GM18502 (cell line): ENCODE measurements around the gene WFIKKN1.
"Not testable (repeated sequence)": the region's sequence is repeated elsewhere in the genome, so short reads cannot be mapped to it uniquely, and the experiment has no call there.

Experiments used
- ATAC-seq: cut with Tn5 transposase; IDR thresholded peaks from one replicate; pipeline ENCODE4 v1.9.1; 2021; ENCODE audit warnings: mild to moderate bottlenecking; ENCODE audit not compliant: unreplicated experiment, poor library complexity

The WFIKKN1 gene

GRCh38 chr16:593807-594206, 37.0 kb upstream of the WFIKKN1 start:
- ATAC-seq: no peak

DNA sequence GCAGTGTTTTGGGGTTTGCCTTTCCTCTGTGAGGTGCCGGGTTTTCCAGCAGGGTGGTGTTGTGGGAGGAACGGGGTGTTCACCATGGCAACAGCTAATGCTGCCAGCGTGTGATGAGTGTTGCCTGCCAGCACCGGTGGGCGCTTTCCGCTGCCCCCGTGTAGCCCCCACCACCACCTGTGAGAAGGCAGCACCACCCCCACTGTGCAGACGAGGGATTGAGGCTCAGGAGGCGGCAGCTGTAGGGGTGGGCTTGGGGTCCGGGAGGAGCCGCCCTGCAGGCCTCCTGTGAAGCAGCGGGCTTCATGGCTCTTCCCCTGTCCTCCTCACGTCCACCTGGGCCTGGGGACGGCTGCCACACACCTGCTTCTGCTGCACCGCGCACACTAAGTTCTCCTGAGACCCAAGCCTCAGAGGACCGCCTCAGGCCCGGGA, 35.7 kb upstream of the WFIKKN1 start:
- no peak for ATAC-seq

DNA sequence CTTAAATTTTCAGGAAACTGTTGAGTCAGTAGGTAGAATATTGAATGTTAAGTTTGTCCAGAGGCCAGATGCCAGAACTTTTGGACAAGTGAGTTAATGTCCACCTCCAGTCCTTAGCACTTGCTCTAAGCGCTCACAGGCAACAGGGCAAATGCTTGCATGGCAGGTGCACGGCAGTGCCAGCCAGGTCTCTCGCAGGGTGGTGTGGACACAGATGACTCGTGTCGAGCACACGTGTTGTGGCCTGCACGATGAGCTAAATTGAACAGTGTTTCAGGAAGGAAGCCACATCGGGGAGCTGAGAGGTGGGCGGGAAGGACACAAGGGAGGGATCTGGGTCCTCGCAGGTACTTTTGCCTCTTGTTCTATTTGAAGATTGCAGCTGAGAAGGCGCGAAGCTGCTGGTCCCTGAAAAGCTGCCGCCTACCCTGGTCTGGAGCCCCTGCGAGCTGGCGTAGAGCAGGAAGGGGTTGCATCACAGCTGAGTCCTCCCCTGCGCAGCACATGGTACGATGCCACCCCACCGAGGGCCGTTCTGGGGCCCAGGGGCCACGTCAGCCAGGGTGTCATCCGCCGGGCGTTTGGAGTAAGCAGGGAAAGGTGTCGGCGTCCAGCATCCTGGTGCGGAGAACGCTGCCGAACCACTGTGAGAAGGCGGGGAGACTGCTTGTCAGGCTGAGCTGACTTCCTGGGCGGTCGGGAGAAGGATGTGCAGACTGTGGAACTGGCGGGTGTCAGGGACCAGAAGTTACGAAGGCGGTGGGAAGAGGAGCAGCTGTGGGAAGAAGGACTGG, 34.6 kb upstream of the WFIKKN1 start:
- ATAC-seq: no peak

DNA sequence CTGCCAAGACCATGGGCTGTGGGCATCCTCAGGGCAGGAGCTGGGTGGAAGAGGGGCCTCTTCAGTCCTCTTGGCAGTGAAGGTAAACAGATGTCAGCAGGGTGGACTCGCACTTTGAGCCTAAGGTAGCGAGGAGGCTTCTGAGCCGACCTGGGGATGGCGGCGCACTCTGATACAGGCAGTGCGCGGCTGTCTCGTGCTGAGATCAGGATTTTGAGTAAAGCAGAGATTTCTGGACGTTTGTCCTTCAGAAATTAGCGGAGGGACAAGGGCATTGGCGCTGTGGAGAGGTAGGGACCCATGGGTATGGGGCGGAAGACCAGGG, 34.1 kb upstream of the WFIKKN1 start:
- ATAC-seq: no peak

- not testable (repeated sequence) for ATAC-seq
Observed at GRCh38 chr16:597655-598054, 33.1 kb upstream of the WFIKKN1 start.

DNA sequence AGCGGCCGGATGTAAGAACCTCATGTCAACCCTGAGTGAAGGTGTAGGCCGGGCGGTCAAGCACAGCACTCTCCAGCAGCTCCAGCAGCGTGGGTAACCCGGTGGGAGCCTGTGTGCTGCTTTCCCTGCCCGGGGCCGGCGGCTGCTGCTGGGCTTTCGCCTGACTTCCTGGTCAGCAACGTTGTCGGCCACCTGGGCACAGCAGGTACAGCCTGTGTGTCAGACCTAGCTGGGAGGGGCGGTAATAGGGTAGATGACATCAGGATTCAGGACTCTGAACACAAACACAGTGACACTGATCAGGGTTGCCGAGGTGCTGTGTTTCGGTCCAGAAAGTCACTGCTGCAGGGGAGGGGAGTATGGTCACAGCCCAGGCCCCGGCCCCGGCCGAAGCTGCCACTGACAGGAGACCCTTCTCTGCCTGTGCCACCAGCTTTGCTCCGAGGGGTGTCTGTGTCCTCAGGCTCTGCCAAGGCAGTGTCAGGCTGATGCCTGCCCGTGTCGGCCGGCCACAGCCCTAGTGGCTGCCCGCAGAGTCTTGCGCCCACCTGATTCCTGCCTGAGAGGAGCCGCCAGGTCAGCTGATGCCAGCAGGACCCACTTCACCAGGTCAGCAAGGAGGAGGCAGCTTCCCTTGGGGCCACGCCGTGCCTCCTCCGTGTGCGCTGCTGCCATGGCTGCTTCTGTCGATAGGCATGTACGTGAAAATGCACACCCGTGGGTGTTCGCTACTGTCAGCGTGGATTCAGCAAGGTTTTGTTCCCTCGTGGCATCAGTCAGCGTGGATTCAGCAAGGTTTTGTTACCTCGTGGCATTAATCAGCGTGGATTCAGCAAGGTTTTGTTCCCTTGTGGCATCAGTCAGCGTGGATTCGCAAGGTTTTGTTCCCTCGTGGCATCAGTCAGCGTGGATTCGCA, 31.7 kb upstream of the WFIKKN1 start:
- ATAC-seq: no peak

DNA sequence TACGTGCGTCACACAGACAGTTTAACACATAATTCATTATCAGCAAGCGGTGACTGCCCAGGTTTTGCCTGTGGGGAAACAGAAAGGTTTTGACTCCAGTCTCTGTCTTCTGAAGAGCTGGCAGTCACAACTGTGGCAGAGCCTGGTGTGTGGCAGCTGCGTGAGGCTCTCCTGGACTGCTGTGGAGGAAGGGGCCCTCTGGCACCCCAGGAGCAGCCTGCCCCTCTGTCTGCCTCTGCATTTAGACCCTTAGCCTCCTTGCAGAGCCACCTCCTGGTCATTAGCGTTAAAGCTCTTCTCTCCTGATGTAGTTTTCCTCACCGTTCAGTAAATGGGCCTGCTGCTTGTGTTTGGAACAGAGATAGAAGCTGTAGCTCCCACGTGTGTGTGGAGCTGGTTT, 30.0 kb upstream of the WFIKKN1 start:
- ATAC-seq: no peak

GRCh38 chr16:603933-604332, 26.9 kb upstream of the WFIKKN1 start:
- ATAC-seq: no peak

DNA sequence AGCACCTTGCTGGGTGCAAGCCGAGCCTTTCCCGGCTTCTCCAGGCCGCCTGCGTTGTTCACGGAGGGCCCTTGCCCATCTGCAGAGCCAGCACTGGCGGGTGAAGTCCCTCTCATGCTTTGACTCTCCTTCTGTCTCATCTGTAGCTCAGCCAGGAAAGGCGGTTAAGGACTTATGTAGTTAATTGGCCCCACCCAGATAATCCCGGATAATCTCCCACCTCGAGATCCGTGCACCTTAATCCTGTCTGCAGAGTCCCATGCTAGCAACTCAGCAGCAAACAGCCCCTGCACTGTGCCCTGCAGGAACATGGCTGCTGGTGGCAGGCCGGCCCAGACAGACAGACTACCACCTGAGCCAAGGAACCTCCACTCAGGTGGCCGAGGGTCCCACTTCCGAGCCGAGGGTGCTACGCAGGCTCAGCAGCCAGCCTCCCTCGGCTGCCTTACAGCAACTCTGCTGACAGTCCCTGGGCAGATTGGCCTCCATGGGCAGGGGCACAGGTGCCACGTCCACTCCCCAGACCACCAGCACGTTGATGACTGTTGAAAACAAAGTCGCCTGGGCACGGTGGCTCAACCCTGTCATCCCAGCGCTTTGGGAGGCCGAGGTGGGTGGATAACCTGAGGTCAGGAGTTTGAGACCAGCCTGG, 24.0 kb upstream of the WFIKKN1 start:
- no peak for ATAC-seq

- no peak for ATAC-seq
Observed at GRCh38 chr16:608019-608418, 22.8 kb upstream of the WFIKKN1 start.

GRCh38 chr16:609316-609715, 21.5 kb upstream of the WFIKKN1 start:
- ATAC-seq: no peak

- no peak for ATAC-seq
Observed at GRCh38 chr16:609984-610383, 20.8 kb upstream of the WFIKKN1 start.

- no peak for ATAC-seq
Observed at GRCh38 chr16:610513-611381, 20.0 kb upstream of the WFIKKN1 start.

GRCh38 chr16:615122-615521, 15.7 kb upstream of the WFIKKN1 start:
- no peak for ATAC-seq

DNA sequence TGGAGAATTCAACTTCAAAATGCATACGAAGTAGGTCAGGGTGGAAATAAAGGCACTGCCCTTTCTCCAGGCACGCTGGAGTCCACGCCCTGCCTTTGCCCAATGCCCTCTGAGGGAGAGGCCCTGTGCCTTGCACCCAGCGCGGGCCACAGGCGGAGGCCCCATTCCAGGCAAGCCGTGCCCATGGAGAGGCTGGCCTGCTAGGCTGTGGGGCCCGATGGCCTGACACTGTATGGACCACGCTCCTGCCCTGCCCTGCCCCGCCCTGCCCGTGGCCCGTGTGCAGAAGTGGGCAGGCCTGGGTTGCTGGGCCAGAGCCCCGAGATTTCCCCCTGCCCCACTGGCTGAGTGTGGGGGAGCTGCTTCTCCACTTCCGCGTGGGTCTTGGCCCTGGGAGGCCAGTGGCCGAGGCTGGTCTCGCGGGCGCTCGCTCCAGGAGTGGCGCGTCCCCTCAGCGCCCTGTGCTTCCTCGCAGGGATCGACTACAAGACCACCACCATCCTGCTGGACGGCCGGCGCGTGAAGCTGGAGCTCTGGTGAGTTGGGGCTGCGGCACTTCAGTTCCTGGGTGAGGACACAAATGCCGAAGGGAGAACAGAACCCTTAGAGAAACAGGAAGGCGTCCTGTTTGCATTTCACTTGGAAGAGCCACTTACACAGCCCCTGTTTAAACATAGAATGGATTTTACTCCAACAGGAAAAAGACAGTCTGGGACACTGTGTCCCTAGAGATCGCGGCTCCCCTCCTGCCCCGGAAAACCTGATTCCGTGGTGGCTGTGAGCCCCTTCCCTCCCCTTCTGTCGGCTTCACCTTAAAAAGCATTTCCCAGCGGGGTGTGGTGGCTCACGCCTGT, 13.8 kb upstream of the WFIKKN1 start:
- ATAC-seq: no peak

- no peak for ATAC-seq
Observed at GRCh38 chr16:617855-618254, 12.9 kb upstream of the WFIKKN1 start.

DNA sequence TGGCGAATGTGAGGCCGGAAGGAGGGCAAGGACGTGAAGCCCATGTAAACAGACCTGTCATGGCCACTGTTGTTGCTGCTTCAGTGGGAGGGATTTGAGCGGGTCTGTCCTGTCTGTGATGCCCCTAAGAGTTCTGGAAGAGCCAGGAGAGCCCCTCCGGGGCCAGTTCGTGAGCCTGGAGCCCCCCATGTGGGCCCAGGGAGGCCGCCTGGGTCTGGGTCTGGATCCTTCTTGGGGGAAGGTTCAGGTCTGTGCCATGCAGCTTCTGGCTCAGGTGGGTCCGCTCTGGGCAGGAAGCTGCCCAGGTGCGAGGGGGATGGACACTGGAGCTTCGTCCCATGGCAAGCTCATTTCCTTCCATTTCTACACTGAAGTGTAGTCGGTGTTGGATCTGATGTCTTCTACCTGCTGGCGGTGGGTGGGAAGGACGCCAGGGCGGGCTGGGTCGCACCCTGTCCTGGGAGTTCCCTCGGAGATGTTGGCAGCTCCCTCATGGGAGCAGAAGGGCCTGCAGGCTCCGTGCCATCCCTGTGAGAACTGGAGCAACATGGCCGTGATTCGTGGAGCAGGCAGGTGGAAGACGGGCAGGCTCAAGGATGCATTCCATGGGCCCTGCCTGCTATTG, 11.2 kb upstream of the WFIKKN1 start:
- ATAC-seq: no peak

GRCh38 chr16:620700-621525, 9.9 kb upstream of the WFIKKN1 start:
- ATAC-seq: no peak
